Activated CD8-positive, alpha-beta memory T cell treated with anti-CD3 and anti-CD28 coated beads, Interleukin-2, amount 10 ng/mL, durations not matched to agents 7 days and 5 days (primary cell): ENCODE data around the gene XYLT1. TPM values are rescaled to one million over a fixed set of nuclear protein-coding genes. Genes with fewer than 3 reads are reported as not detected.
A peak's percentile ranks its signal among the peaks of the same experiment; 100 is the strongest.

Experiments
- ATAC-seq: fragments of 150-1000 bp; cut with Tn5 transposase; one replicate; pipeline ENCODE4 v1.10.0; 2021; ENCODE audit warnings: moderate library complexity
- CTCF ChIA-PET: fragments of 350-600 bp; sonication (Branson Sonifier 250); formaldehyde crosslinking; loops from one replicate; lab custom pipeline; 2021; ENCODE audit warnings: antibody characterized with exemption; lab: Charles Lee
- DNase-seq: peaks from one replicate; pipeline ENCODE4 v3.0.0-alpha.2; 2020
- H3K27ac Mint-ChIP-seq: one replicate; pipeline ENCODE4 v1.8.0; 2021; ENCODE audit warnings: mild to moderate bottlenecking, mixed read lengths
- H3K27me3 Mint-ChIP-seq: one replicate; pipeline ENCODE4 v1.8.0; 2021; ENCODE audit warnings: mixed read lengths
- H3K36me3 Mint-ChIP-seq: one replicate; pipeline ENCODE4 v1.8.0; 2021; ENCODE audit warnings: mild to moderate bottlenecking, mixed read lengths
- H3K4me1 Mint-ChIP-seq: one replicate; pipeline ENCODE4 v1.8.0; 2021; ENCODE audit warnings: mixed read lengths
- H3K4me3 Mint-ChIP-seq: one replicate; pipeline ENCODE4 v1.8.0; 2021; ENCODE audit warnings: mild to moderate bottlenecking, moderate library complexity, mixed read lengths
- H3K9me3 Mint-ChIP-seq: one replicate; pipeline ENCODE4 v1.8.0; 2022; ENCODE audit warnings: low read depth, mixed read lengths
- total RNA-seq, 2 experiments: library from RNA; stranded (reverse); gene quantifications; one replicate each; pipeline ENCODE4 v1.2.3, GENCODE V29; 2021

Gene XYLT1
- total RNA-seq, 2 experiments from 2014 or later: 35.7 to 40.9 TPM

DNA sequence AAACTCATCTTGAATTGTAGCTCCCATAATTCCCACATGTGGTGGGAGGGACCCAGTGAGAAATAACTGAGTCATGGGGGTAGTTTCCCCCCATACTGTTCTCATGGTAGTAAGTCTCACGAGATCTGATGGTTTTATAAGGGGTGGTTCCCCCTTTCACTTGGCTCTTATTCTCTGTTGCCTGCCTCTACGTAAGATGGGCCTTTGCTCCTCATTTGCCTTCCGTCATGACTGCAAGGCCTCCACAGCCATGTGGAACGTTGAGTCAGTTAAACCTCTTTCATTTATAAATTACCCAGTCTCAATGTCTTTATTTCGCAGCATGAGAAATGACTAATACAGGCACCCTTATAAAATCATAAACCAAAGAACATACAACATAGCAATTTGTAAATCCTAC is 79.0 kb downstream of the XYLT1 start:
- no peak for ATAC-seq
- H3K27ac Mint-ChIP-seq: no peak overlapping the region
- H3K36me3 Mint-ChIP-seq: peaks cover 2% of the 10 kb centered on the region
- no peaks in the 10 kb centered on the region for H3K9me3 Mint-ChIP-seq
- no peak overlapping the region for H3K4me3 Mint-ChIP-seq
- no peaks in the 10 kb centered on the region for H3K27me3 Mint-ChIP-seq
- peaks cover 15% of the 10 kb centered on the region for H3K4me1 Mint-ChIP-seq
- DNase-seq: no peak
- CTCF ChIA-PET: no interaction called here

DNA sequence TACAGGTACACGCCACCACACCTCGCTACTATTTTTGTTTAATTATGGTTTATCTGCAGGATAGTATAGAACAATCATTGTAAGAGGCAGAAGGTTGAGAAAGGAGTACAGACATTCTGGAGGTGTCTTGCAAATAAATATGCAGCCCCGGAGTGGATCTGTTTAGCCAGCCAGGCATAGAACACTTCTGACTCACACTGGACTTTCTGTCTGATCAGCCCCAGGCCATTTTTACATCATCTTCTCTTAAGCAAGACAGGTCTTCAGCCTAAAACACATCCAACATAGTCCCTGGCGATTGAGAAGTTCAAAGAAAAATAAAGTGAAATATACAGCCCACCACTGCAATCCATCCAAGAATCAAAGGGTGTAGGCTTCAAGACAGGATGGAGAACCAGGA is 81.4 kb downstream of the XYLT1 start:
- no peak for ATAC-seq
- peaks cover 19% of the 10 kb centered on the region for H3K4me1 Mint-ChIP-seq
- H3K27ac Mint-ChIP-seq: no peak overlapping the region
- no peaks in the 10 kb centered on the region for H3K27me3 Mint-ChIP-seq
- H3K4me3 Mint-ChIP-seq: no peak overlapping the region
- no peaks in the 10 kb centered on the region for H3K9me3 Mint-ChIP-seq
- H3K36me3 Mint-ChIP-seq: peaks cover 2% of the 10 kb centered on the region
- no peak for DNase-seq
- CTCF ChIA-PET: no interaction called here

DNA sequence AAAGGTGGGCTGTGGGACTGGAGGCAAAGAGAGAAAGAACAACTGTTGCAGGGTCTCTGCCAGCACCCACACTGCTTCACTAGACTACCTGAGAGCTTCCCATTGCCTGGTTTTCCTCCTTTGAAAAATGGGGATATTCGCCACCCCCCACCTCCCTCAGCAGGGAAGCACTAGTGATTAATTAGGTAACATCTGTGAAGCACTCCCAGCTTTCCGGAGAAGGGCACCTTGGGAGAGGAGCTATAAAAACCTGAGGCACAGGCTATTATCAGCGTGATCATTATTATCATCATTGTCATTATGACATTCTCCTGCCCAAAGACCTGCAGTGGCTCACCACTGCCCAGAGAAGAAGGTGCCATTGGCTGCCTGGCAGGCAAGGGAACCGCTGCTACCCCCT is 83.5 kb downstream of the XYLT1 start:
- CTCF ChIA-PET: no interaction called here

DNA sequence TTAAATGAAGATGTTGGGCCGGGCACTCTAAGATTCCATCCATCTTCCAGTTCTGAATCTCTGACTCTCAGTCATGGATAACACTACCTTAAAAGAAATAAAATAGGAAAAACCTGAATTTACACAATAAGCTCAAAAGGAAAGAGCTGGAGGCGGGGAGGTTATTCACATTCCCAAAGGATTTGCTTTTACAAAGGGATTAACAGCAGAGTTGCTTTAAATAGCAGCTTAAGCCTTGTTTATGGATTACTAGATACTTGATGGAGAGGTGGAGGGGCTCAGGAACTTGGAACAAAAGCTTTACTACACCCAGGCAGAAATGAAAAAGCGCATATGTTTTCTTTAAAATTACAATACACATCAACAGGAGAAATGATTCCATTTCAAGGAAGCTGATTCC is 84.5 kb downstream of the XYLT1 start:
- ATAC-seq (no peak), DNase-seq (no peak)
- Mint-ChIP-seq H3K4me1 (peaks cover 28% of the 10 kb centered on the region), H3K27ac (no peak overlapping the region), H3K36me3 (no peaks in the 10 kb centered on the region), H3K9me3 (no peaks in the 10 kb centered on the region), H3K27me3 (no peaks in the 10 kb centered on the region), H3K4me3 (no peak overlapping the region)
- CTCF ChIA-PET: no interaction called here

More for the DNA sequence above, 83.5 kb downstream of the XYLT1 start:
- Mint-ChIP-seq H3K9me3 (no peaks in the 10 kb centered on the region), H3K27me3 (no peaks in the 10 kb centered on the region), H3K27ac (no peak overlapping the region), H3K36me3 (no peaks in the 10 kb centered on the region), H3K4me1 (peaks cover 25% of the 10 kb centered on the region), H3K4me3 (no peak overlapping the region)
- DNase-seq (no peak), ATAC-seq (no peak)

- no peak for ATAC-seq
- no peaks in the 10 kb centered on the region for H3K36me3 Mint-ChIP-seq
- CTCF ChIA-PET: interaction anchor here (1.9 kb wide), 1 partner anchor 14 kb away, joined by 4 read pairs; no protein-coding TSS in a partner anchor
Observed at GRCh38 chr16:17384471-17384870, 86.3 kb downstream of the XYLT1 start.

GRCh38 chr16:17382949-17383863 is 87.6 kb downstream of the XYLT1 start:
- Mint-ChIP-seq H3K27me3 (no peaks in the 10 kb centered on the region), H3K4me3 (peak overlapping the region; percentile 1), H3K27ac (peak overlapping the region; percentile 61), H3K4me1 (peaks cover 37% of the 10 kb centered on the region), H3K9me3 (no peaks in the 10 kb centered on the region), H3K36me3 (no peaks in the 10 kb centered on the region)
- ATAC-seq (peak; percentile 47), DNase-seq (peak; percentile 53)
- CTCF ChIA-PET: interaction anchor here (0.9 to 1.9 kb wide), 3 partner anchors 13 to 85 kb away, joined by 3 to 4 read pairs (median 3); no protein-coding TSS in a partner anchor

More at GRCh38 chr16:17384471-17384870, 86.3 kb downstream of the XYLT1 start:
- peaks cover 37% of the 10 kb centered on the region for H3K4me1 Mint-ChIP-seq
- no peak overlapping the region for H3K4me3 Mint-ChIP-seq
- no peaks in the 10 kb centered on the region for H3K9me3 Mint-ChIP-seq
- no peaks in the 10 kb centered on the region for H3K27me3 Mint-ChIP-seq
- no peak for DNase-seq
- H3K27ac Mint-ChIP-seq: no peak overlapping the region

- H3K27ac Mint-ChIP-seq: peak overlapping the region; percentile 61
- peaks cover 39% of the 10 kb centered on the region for H3K4me1 Mint-ChIP-seq
Observed at GRCh38 chr16:17382514-17382913, 88.2 kb downstream of the XYLT1 start.

DNA sequence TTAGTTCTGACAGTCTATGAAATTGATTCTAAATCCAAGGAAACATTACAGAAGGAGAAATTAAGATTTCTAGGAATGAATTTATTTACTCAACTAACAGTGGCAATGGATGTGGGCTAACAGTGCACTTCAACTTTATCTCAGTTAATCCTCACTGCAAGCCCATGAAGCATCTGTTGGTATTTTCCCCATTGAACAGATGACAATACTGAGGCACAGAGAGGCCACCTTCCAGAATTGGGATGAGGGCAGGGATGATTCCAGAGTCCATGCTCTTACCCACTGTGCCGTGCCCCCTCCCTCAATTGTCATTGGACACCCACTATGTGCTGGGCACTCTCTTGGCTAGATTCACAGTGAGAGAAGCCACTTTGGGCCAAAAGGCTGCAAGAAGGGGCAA is 89.0 kb downstream of the XYLT1 start:
- Mint-ChIP-seq H3K27ac (no peak overlapping the region), H3K27me3 (no peaks in the 10 kb centered on the region), H3K9me3 (no peaks in the 10 kb centered on the region), H3K4me1 (peaks cover 40% of the 10 kb centered on the region), H3K36me3 (no peaks in the 10 kb centered on the region), H3K4me3 (no peak overlapping the region)
- no peak for ATAC-seq
- DNase-seq: no peak
- CTCF ChIA-PET: no interaction called here

More at GRCh38 chr16:17382514-17382913, 88.2 kb downstream of the XYLT1 start:
- CTCF ChIA-PET: interaction anchor here (0.9 kb wide), 1 partner anchor 33 kb away, joined by 3 read pairs; no protein-coding TSS in a partner anchor
- Mint-ChIP-seq H3K27me3 (no peaks in the 10 kb centered on the region), H3K36me3 (no peaks in the 10 kb centered on the region), H3K4me3 (no peak overlapping the region), H3K9me3 (no peaks in the 10 kb centered on the region)
- ATAC-seq (no peak), DNase-seq (no peak)

DNA sequence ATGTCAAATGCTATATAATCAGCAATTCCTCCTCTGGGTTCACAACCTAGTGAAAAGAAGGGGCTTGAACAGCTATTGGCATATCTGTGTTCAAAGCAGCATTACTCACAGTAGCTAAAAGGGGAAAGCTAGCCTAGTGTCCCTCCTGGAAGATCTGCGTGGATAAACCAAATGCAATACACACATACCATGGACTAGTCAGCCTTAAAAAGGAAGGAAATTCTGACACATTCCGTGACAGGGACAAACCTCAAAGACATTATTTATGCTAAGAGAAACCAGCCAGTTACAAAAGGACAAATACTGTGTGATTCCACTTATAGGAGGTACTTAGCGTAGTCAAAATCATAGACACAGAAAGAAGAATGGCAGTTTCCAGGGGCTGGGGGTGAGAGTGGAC is 90.1 kb downstream of the XYLT1 start:
- Mint-ChIP-seq H3K27me3 (no peaks in the 10 kb centered on the region), H3K4me3 (no peak overlapping the region), H3K27ac (no peak overlapping the region), H3K9me3 (no peaks in the 10 kb centered on the region), H3K36me3 (no peaks in the 10 kb centered on the region), H3K4me1 (peaks cover 37% of the 10 kb centered on the region)
- no peak for ATAC-seq
- CTCF ChIA-PET: interaction anchor here (1.0 kb wide), 1 partner anchor 87 kb away, joined by 4 read pairs; no protein-coding TSS in a partner anchor
- no peak for DNase-seq

DNA sequence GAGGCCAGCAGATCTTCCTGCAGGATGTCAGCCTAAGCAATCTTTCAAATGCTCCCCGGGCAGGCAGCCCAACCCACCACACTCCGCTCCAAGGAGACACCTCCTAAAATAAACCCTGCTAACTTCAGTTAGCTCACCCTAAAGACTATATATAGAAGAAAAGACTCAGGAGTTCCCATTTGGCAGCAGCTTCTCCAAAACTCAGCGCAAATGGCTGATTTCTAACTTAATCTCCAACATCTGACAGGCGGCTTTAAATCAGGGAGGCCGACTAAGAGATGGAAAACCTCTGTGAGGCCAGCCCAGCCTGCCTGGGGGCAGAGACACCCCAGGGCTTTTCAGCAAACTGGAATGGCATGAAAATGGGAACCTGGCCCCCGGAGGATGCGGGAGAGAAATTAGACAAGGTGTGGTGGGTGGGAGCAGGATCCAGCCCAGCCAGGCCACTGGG is 91.6 kb downstream of the XYLT1 start:
- CTCF ChIA-PET: no interaction called here
- no peak overlapping the region for H3K4me3 Mint-ChIP-seq
- no peak for ATAC-seq
- peaks cover 40% of the 10 kb centered on the region for H3K4me1 Mint-ChIP-seq
- H3K27ac Mint-ChIP-seq: no peak overlapping the region
- no peaks in the 10 kb centered on the region for H3K9me3 Mint-ChIP-seq
- DNase-seq: no peak
- peaks cover 1% of the 10 kb centered on the region for H3K36me3 Mint-ChIP-seq
- no peaks in the 10 kb centered on the region for H3K27me3 Mint-ChIP-seq

DNA sequence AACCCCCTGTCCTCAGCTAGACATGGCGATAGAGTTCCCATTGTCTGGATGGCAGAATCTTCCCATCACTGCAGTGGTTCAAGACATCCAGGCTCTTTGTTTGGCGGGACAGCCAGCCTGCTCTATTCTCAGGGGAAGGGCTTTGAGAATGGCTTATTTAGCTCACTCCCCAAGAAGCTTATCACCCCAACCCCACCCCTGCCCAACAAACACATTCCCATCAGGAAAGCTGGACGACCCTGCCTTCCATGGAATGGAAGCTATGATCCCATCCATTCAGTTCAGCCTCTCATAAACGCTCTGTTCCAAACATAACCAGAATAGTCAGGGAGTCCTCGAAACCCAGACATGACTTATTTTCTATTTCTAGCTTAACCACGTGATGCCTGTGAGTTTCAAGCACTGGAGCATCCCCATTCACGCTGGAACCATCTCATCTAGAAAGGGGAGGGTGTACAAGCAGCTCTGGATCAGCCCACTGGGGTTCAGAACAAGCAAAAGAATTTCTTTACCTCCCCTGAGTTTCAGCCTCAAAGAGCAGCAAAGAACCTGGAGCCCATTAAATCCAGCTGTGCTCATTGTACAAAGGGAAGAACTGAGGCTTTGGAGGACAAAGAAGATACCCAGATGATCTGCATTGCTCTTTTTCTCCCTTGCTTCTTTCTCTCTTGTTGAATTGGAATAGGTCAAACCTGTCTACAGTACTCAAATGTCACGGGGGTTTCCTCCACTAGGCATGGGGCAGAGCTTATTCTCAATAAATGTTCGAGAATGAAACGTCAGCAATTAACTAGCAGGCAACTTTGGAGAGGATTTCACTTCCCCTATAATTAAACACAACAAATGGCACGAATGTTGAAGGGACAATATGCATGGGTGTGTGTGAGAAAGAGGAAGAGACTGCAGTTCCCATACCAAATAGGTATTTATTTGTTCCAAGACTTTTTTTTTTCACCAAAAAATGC is 93.1 kb downstream of the XYLT1 start:
- Mint-ChIP-seq H3K27ac (no peak overlapping the region), H3K36me3 (peaks cover 1% of the 10 kb centered on the region), H3K27me3 (no peaks in the 10 kb centered on the region), H3K4me1 (peaks cover 32% of the 10 kb centered on the region), H3K4me3 (no peak overlapping the region), H3K9me3 (no peaks in the 10 kb centered on the region)
- DNase-seq: no peak
- CTCF ChIA-PET: interaction anchor here (0.7 kb wide), 1 partner anchor 39 kb away, joined by 3 read pairs; no protein-coding TSS in a partner anchor
- ATAC-seq: no peak

- Mint-ChIP-seq H3K36me3 (peaks cover 3% of the 10 kb centered on the region), H3K27me3 (no peaks in the 10 kb centered on the region), H3K27ac (no peak overlapping the region), H3K4me1 (peaks cover 39% of the 10 kb centered on the region), H3K4me3 (no peak overlapping the region), H3K9me3 (no peaks in the 10 kb centered on the region)
- no peak for DNase-seq
- CTCF ChIA-PET: interaction anchor here (1.2 kb wide), 1 partner anchor 115 kb away, joined by 3 read pairs; no protein-coding TSS in a partner anchor
- no peak for ATAC-seq
Observed at GRCh38 chr16:17375461-17376304, 95.1 kb downstream of the XYLT1 start.
